Myometrial cell (primary cell): ENCODE data around the gene ATCAY. TPM values are rescaled to one million over a fixed set of nuclear protein-coding genes. Genes with fewer than 3 reads are reported as not detected.

Source experiments
- total RNA-seq: library from RNA; depleted of rRNA; stranded (reverse); fragments of >200 nt; gene quantifications from 2 replicates; pipeline ENCODE4 v1.2.3, GENCODE V29; 2015

ATCAY gene
- 0.58 and 1.2 TPM in 2 replicates for total RNA-seq

GRCh38 chr19:3880471-3881271, at the start of gene ATCAY:
Gene ATCAY (plus strand): TSS chr19:3880685. CDS start chr19:3885768, 5,083 bp downstream.

GRCh38 chr19:3868770-3869456, 11.6 kb upstream of the ATCAY start, which contains the start of gene ZFR2:
Gene ZFR2 (minus strand): TSS chr19:3869038. CDS start chr19:3869017, 21 bp downstream.

GRCh38 chr19:3932931-3933810, 52.7 kb downstream of the ATCAY start, which contains the start of gene NMRK2:
Gene NMRK2 (plus strand): TSS chr19:3933069. CDS start chr19:3933672, 603 bp downstream.

GRCh38 chr19:3970808-3971598, 90.5 kb downstream of the ATCAY start, which contains the start of gene DAPK3:
Gene DAPK3 (minus strand): TSS chr19:3971099. CDS start chr19:3969735, 1,364 bp downstream.

Other genes with a start within 250 kb of the ATCAY start
- 33.4 and 38.1 TPM in 2 replicates for gene PIP5K1C, start 180.2 kb upstream of the ATCAY start, total RNA-seq
- gene TJP3, start 172.3 kb upstream of the ATCAY start, total RNA-seq, result not detected in 2 replicates
- 20.8 and 27.5 TPM in 2 replicates for gene APBA3, start 119.0 kb upstream of the ATCAY start, total RNA-seq
- 82.9 and 117 TPM in 2 replicates for gene MRPL54, start 118.0 kb upstream of the ATCAY start, total RNA-seq
- gene RAX2, start 108.5 kb upstream of the ATCAY start, total RNA-seq, result not detected in 2 replicates
- gene MATK, start 94.3 kb upstream of the ATCAY start, total RNA-seq, result not detected in 2 replicates
- not detected in 2 replicates for gene ZFR2, start 11.6 kb upstream of the ATCAY start, total RNA-seq
- gene NMRK2, start 52.4 kb downstream of the ATCAY start, total RNA-seq, result not detected in 2 replicates
- gene DAPK3, start 90.4 kb downstream of the ATCAY start, total RNA-seq, result 108 and 111 TPM in 2 replicates
- gene EEF2, start 104.8 kb downstream of the ATCAY start, total RNA-seq, result 3,099 and 3,249 TPM in 2 replicates
- gene PIAS4, start 127.1 kb downstream of the ATCAY start, total RNA-seq, result 24.8 and 26.5 TPM in 2 replicates
- 30.6 and 31.0 TPM in 2 replicates for gene ZBTB7A, start 186.2 kb downstream of the ATCAY start, total RNA-seq
- gene MAP2K2, start 243.4 kb downstream of the ATCAY start, total RNA-seq, result 181 and 214 TPM in 2 replicates